Psoas muscle (tissue), 8 donors: ENCODE results near the gene CDC14A. TPM values are rescaled to one million over a fixed set of nuclear protein-coding genes. Genes with fewer than 3 reads are reported as not detected.
"Not testable (repeated sequence)": the region's sequence is repeated elsewhere in the genome, so short reads cannot be mapped to it uniquely, and the experiment has no call there.

Experiments
- ATAC-seq, 4 donors: fragments of 200-7000 bp; cut with Tn5 transposase; one replicate each; pipeline ENCODE4 v1.9.1; 2020; ENCODE audit warnings: moderate library complexity in 3 of 4, mild to moderate bottlenecking in 2 of 4
- DNase-seq, 2 donors: peaks; one replicate each; pipeline ENCODE4 v3.0.0-alpha.2; 2020
- H3K27ac ChIP-seq: fragments of 200-600 bp; one replicate; pipeline ENCODE4 v1.8.0; 2022
- H3K27me3 ChIP-seq, 3 donors: fragments of 200-600 bp in 1 of 3; one replicate each; pipeline versions ENCODE4 v1.6.1 to v1.8.0; 2013 to 2022; ENCODE audit warnings: low read length in 2 of 3, mild to moderate bottlenecking in 2 of 3, moderate library complexity in 1 of 3; ENCODE audit not compliant: insufficient read depth in 3 of 3
- H3K36me3 ChIP-seq, 2 donors: fragments of 200-600 bp in 1 of 2; one replicate each; pipeline versions ENCODE4 v1.6.1 to v1.8.0; 2013 to 2022; ENCODE audit warnings: low read depth in 1 of 2, mild to moderate bottlenecking in 1 of 2, moderate library complexity in 1 of 2; ENCODE audit not compliant: insufficient read depth in 1 of 2
- H3K4me1 ChIP-seq: fragments of 200-600 bp; one replicate; pipeline ENCODE4 v1.8.0; 2022
- H3K4me3 ChIP-seq: fragments of 200-600 bp; one replicate; pipeline ENCODE4 v1.8.0; 2022; ENCODE audit warnings: mild to moderate bottlenecking
- H3K9me3 ChIP-seq: fragments of 200-600 bp; one replicate; pipeline ENCODE4 v1.8.0; 2022
- WGBS, 3 donors: extraction: QIAGEN DNeasy Blood & Tissue Kit; methylation state at CpG; one replicate each; pipeline versions ENCODE4 v1.1.6 to v1.1.7; 2013; 5-methylcytosine and 5-hydroxymethylcytosine counted together
- intact Hi-C, 2 donors: fragments of 100-400 bp; cut with DNase I; formaldehyde crosslinking; loops; one replicate each; pipeline versions ENCODE4 v1.11.0 to v1.14.2; 2022
- polyA plus RNA-seq, 3 donors: library from polyadenylated mRNA; stranded (reverse); fragments of 200-250 nt; gene quantifications; one replicate each; pipeline ENCODE4 v1.2.3, GENCODE V29; 2013
- total RNA-seq, 4 donors: library from RNA; stranded (reverse); fragmentation: NEBNext Ultra II Directional in 2 of 4; extraction: Animal tissue kit (Norgen Biotek cat#: 25700) in 2 of 4; gene quantifications; one replicate each; pipeline versions ENCODE4 v1.2.1 to v1.2.4, GENCODE V29; 2021 to 2023
- TF ChIP-seq, protein P1 (sequence below): fragments of 200-600 bp; IDR thresholded peaks from one replicate; pipeline ENCODE4 v1.8.0; 2022; ENCODE audit warnings: antibody characterized with exemption
- donor health status: healthy with polysubstance abuse.
- donor health status: DM: no; HTN: no; CAD: no; lungs with moderate emphysema.
- donor health status: Bipolar disorder and iron deficiency.
- donor health status: healthy.
- donor health status: DM: yes; HTN: yes; CAD: no.
- donor health status: DM: no; HTN: no; CAD: no.
- donor health status: DM: no; HTN: no; CAD: no.
- donor health status: DM: yes; HTN: yes; CAD: no.

Gene CDC14A
- total and polyA plus RNA-seq, 7 donors = 0.44 to 5.5 (median 2.3) TPM

- Histone ChIP-seq H3K9me3 (no peaks in the 10 kb centered on the region), H3K27ac (no peak overlapping the region), H3K4me1 (peaks cover 24% of the 10 kb centered on the region), H3K27me3 (no peaks in the 10 kb centered on the region), H3K4me3 (no peak overlapping the region), H3K36me3 (no peaks in the 10 kb centered on the region)
- ATAC-seq = no peak
- WGBS, 3 donors = 84 to 97% (median 92%) methylated on average over 4 of the region's 4 CpGs
- no peak for DNase-seq
- TF ChIP-seq, protein P1, sequence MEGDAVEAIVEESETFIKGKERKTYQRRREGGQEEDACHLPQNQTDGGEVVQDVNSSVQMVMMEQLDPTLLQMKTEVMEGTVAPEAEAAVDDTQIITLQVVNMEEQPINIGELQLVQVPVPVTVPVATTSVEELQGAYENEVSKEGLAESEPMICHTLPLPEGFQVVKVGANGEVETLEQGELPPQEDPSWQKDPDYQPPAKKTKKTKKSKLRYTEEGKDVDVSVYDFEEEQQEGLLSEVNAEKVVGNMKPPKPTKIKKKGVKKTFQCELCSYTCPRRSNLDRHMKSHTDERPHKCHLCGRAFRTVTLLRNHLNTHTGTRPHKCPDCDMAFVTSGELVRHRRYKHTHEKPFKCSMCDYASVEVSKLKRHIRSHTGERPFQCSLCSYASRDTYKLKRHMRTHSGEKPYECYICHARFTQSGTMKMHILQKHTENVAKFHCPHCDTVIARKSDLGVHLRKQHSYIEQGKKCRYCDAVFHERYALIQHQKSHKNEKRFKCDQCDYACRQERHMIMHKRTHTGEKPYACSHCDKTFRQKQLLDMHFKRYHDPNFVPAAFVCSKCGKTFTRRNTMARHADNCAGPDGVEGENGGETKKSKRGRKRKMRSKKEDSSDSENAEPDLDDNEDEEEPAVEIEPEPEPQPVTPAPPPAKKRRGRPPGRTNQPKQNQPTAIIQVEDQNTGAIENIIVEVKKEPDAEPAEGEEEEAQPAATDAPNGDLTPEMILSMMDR = no peak
- intact Hi-C loops = no loop called here
Measured at GRCh38 chr1:100363831-100364230, 11.5 kb downstream of the CDC14A start.

GRCh38 chr1:100364697-100365096, 12.4 kb downstream of the CDC14A start:
- DNase-seq = no peak

DNA sequence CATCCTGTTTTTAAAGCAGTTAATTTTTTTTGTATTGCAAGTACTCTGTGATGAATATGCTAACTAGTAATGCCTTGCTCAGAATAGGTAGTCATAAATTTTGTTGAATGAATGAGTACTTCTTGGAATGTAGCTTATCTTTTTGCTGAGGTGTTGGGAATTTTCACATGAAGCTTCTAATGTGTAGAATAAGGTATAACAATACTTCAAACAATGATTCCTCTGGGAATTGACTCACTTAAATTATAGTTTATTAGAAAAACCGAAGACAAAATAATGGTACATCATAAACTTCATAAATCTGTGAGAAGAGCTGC, 13.9 kb downstream of the CDC14A start:
- intact Hi-C loops = no loop called here
- peaks cover 4% of the 10 kb centered on the region for H3K4me1 ChIP-seq
- H3K36me3 ChIP-seq = no peaks in the 10 kb centered on the region
- no peaks in the 10 kb centered on the region for H3K9me3 ChIP-seq
- no peak for ATAC-seq
- no peak overlapping the region for H3K4me3 ChIP-seq
- WGBS, 3 donors = 87 to 94% (median 89%) methylated on average over 1 of the region's 1 CpG
- no peak for DNase-seq
- TF ChIP-seq, protein P1 = no peak
- no peaks in the 10 kb centered on the region for H3K27me3 ChIP-seq
- H3K27ac ChIP-seq = no peak overlapping the region

More at GRCh38 chr1:100364697-100365096, 12.4 kb downstream of the CDC14A start:
- TF ChIP-seq, protein P1 = no peak
- H3K36me3 ChIP-seq = no peaks in the 10 kb centered on the region
- H3K4me3 ChIP-seq = no peak overlapping the region
- 60 to 69% (median 67%) methylated on average over 3 of the region's 3 CpGs for WGBS, 3 donors
- no peak for ATAC-seq
- peaks cover 16% of the 10 kb centered on the region for H3K4me1 ChIP-seq
- no peaks in the 10 kb centered on the region for H3K27me3 ChIP-seq
- no peaks in the 10 kb centered on the region for H3K9me3 ChIP-seq
- no peak overlapping the region for H3K27ac ChIP-seq
- intact Hi-C loops = no loop called here

- ATAC-seq, DNase-seq, H3K27me3 ChIP-seq, intact Hi-C loops, H3K4me1 ChIP-seq, H3K27ac ChIP-seq, H3K36me3 ChIP-seq, H3K4me3 ChIP-seq, H3K9me3 ChIP-seq: not testable (repeated sequence)
- 99% methylated on average over 4 of the region's 4 CpGs for WGBS, 3 donors
Measured at GRCh38 chr1:100369339-100369738, 17.0 kb downstream of the CDC14A start.

DNA sequence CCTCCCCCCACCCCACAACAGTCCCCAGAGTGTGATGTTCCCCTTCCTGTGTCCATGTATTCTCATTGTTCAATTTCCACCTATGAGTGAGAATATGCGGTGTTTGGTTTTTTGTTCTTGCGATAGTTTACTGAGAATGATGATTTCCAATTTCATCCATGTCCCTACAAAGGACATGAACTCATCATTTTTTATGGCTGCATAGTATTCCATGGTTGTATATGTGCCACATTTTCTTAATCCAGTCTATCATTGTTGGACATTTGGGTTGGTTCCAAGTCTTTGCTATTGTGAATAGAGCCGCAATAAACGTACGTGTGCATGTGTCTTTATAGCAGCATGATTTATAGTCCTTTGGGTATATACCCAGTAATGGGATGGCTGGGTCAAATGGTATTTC, 21.6 kb downstream of the CDC14A start:
- DNase-seq, H3K36me3 ChIP-seq, H3K9me3 ChIP-seq, H3K4me3 ChIP-seq, H3K27ac ChIP-seq, intact Hi-C loops, H3K27me3 ChIP-seq, H3K4me1 ChIP-seq, ATAC-seq: not testable (repeated sequence)
- WGBS, 3 donors = 72 to 91% (median 81%) methylated on average over 3 of the region's 5 CpGs

- H3K27ac ChIP-seq, H3K4me1 ChIP-seq, H3K9me3 ChIP-seq, H3K36me3 ChIP-seq, H3K4me3 ChIP-seq, ATAC-seq, intact Hi-C loops, DNase-seq, H3K27me3 ChIP-seq: not testable (repeated sequence)
- WGBS, 3 donors = 94 to 97% (median 97%) methylated on average over 6 of the region's 6 CpGs
Measured at GRCh38 chr1:100376890-100377289, 24.6 kb downstream of the CDC14A start.
